A549 (cell line): ENCODE measurements around the gene TP53BP2.

Experiments
- BHLHE40 ChIP-seq: IDR thresholded peaks from 2 replicates; pipeline ENCODE4 v1.6.1; 2012; ENCODE audit warnings: low read depth, low read length, inconsistent platforms
- CBX8 ChIP-seq: fragments of 200-600 bp; sonication (generic); IDR thresholded peaks from 2 replicates; pipeline ENCODE4 v1.6.1; 2016
- CHD2 ChIP-seq: fragments of 150-350 bp; IDR thresholded peaks from 2 replicates; pipeline ENCODE4 v1.6.1; 2014; ENCODE audit warnings: low read length; ENCODE audit not compliant: partially characterized antibody
- CTCF ChIP-seq: fragments of >200 bp; sonication (Bioruptor Twin); formaldehyde crosslinking; IDR thresholded peaks from 3 replicates; pipeline ENCODE4 v1.5.1; 2016
- EHMT2 ChIP-seq: fragments of 200-600 bp; sonication (generic); IDR thresholded peaks from 2 replicates; pipeline ENCODE4 v1.6.1; 2016; ENCODE audit warnings: antibody characterized with exemption, low read depth, mild to moderate bottlenecking, moderate library complexity
- MAZ ChIP-seq: fragments of 150-350 bp; IDR thresholded peaks from 2 replicates; pipeline ENCODE4 v1.6.1; 2014; ENCODE audit warnings: antibody characterized with exemption, low read depth, low read length, borderline replicate concordance
- POLR2A ChIP-seq: IDR thresholded peaks from 2 replicates; pipeline ENCODE4 v1.6.1; 2012; ENCODE audit warnings: mild to moderate bottlenecking, low read length
- RAD21 ChIP-seq, 2 experiments: fragments of >200 bp in 1 of 2; sonication (Bioruptor Twin) in 1 of 2; formaldehyde crosslinking in 1 of 2; IDR thresholded peaks in 1 of 2; conservative IDR thresholded peaks in 1 of 2; 2 replicates in 1 of 2; 3 replicates in 1 of 2; pipeline ENCODE4 v1.6.1; 2012 to 2018; ENCODE audit warnings: inconsistent platforms in 1 of 2
- RFX5 ChIP-seq: fragments of 450-650 bp; IDR thresholded peaks from 2 replicates; pipeline ENCODE4 v1.7.1; 2014; ENCODE audit warnings: antibody characterized with exemption, mild to moderate bottlenecking, moderate library complexity
- SMC3 ChIP-seq: fragments of >200 bp; sonication (Bioruptor Twin); formaldehyde crosslinking; IDR thresholded peaks from 3 replicates; pipeline ENCODE4 v1.6.1; 2018; ENCODE audit warnings: inconsistent platforms
- USF2 ChIP-seq: fragments of 450-650 bp; IDR thresholded peaks from 2 replicates; pipeline ENCODE4 v1.6.1; 2014; ENCODE audit warnings: antibody characterized with exemption

- TF ChIP-seq CTCF (no peak), RFX5 (no peak), EHMT2 (no peak), BHLHE40 (no peak), SMC3 (no peak), POLR2A (no peak), CBX8 (no peak), MAZ (no peak), RAD21 (conservative IDR thresholded peaks at IDR 0.05 in 1 of 2, IDR thresholded peaks at IDR 0.05 in 1 of 2) (no peak), USF2 (no peak), CHD2 (no peak)
Measured at GRCh38 chr1:223833948-223834347, 11.8 kb downstream of the TP53BP2 start.
